Measurements from ENCODE around the gene STX8. TPM values are rescaled to one million over a fixed set of nuclear protein-coding genes. Genes with fewer than 3 reads are reported as not detected.
A peak's percentile ranks its signal among the peaks of the same experiment; 100 is the strongest.

STX8 gene
- total and polyA plus RNA-seq, 2 donors = 60.5 to 75.8 TPM

GRCh38 chr17:9410301-9410700 lies 165.3 kb downstream of the STX8 start:
- Histone ChIP-seq H3K36me3 (ENCODE audit: control insufficient read depth in 2 of 2, insufficient read depth in 2 of 2, low read length in 1 of 2) (no peaks in the 10 kb centered on the region), H3K27me3 (ENCODE audit: control insufficient read depth in 2 of 2, insufficient read depth in 1 of 2, low read length in 1 of 2) (no peaks in the 10 kb centered on the region), H3K4me1 (ENCODE audit: control insufficient read depth in 2 of 2, insufficient read depth in 2 of 2, low read length in 2 of 2) (no peaks in the 10 kb centered on the region), H3K9me3 (ENCODE audit: control insufficient read depth in 2 of 2, insufficient read depth in 1 of 2, low read length in 1 of 2) (no peaks in the 10 kb centered on the region), H3K27ac (ENCODE audit: low read depth in 1 of 2, low read length in 1 of 2) (no peak overlapping the region), H3K4me3 (ENCODE audit: low read length in 2 of 2) (no peak overlapping the region)
- DNase-seq (ENCODE audit: low read depth in 6 of 9, low spot score in 9 of 9) = no peak
- 98% methylated on average over 9 of the region's 9 CpGs for WGBS

- Histone ChIP-seq H3K27ac (ENCODE audit: low read depth in 1 of 2, low read length in 1 of 2) (no peak overlapping the region), H3K27me3 (ENCODE audit: control insufficient read depth in 2 of 2, insufficient read depth in 1 of 2, low read length in 1 of 2) (no peaks in the 10 kb centered on the region), H3K9me3 (ENCODE audit: control insufficient read depth in 2 of 2, insufficient read depth in 1 of 2, low read length in 1 of 2) (no peaks in the 10 kb centered on the region), H3K4me1 (ENCODE audit: control insufficient read depth in 2 of 2, insufficient read depth in 2 of 2, low read length in 2 of 2) (no peaks in the 10 kb centered on the region), H3K36me3 (ENCODE audit: control insufficient read depth in 2 of 2, insufficient read depth in 2 of 2, low read length in 1 of 2) (no peaks in the 10 kb centered on the region), H3K4me3 (ENCODE audit: low read length in 2 of 2) (no peak overlapping the region)
- WGBS = 95% methylated on average over 4 of the region's 4 CpGs
- DNase-seq (ENCODE audit: low read depth in 6 of 9, low spot score in 9 of 9) = no peak
Observed at GRCh38 chr17:9409878-9410277, 165.7 kb downstream of the STX8 start.

- no peaks in the 10 kb centered on the region for H3K27me3 ChIP-seq (ENCODE audit: control insufficient read depth in 2 of 2, insufficient read depth in 1 of 2, low read length in 1 of 2)
- H3K36me3 ChIP-seq (ENCODE audit: control insufficient read depth in 2 of 2, insufficient read depth in 2 of 2, low read length in 1 of 2) = no peaks in the 10 kb centered on the region
- no peak for DNase-seq (ENCODE audit: low read depth in 6 of 9, low spot score in 9 of 9)
- no peaks in the 10 kb centered on the region for H3K9me3 ChIP-seq (ENCODE audit: control insufficient read depth in 2 of 2, insufficient read depth in 1 of 2, low read length in 1 of 2)
- no peak overlapping the region for H3K27ac ChIP-seq (ENCODE audit: low read depth in 1 of 2, low read length in 1 of 2)
- no peaks in the 10 kb centered on the region for H3K4me1 ChIP-seq (ENCODE audit: control insufficient read depth in 2 of 2, insufficient read depth in 2 of 2, low read length in 2 of 2)
- 89% methylated on average over 12 of the region's 12 CpGs for WGBS
- H3K4me3 ChIP-seq (ENCODE audit: low read length in 2 of 2) = no peak overlapping the region
Observed at GRCh38 chr17:9408868-9409829, 166.5 kb downstream of the STX8 start.

GRCh38 chr17:9408381-9408780 lies 167.2 kb downstream of the STX8 start:
- no peaks in the 10 kb centered on the region for H3K4me1 ChIP-seq (ENCODE audit: control insufficient read depth in 2 of 2, insufficient read depth in 2 of 2, low read length in 2 of 2)
- 98% methylated on average over 1 of the region's 1 CpG for WGBS
- no peak overlapping the region for H3K4me3 ChIP-seq (ENCODE audit: low read length in 2 of 2)
- no peaks in the 10 kb centered on the region for H3K9me3 ChIP-seq (ENCODE audit: control insufficient read depth in 2 of 2, insufficient read depth in 1 of 2, low read length in 1 of 2)
- no peaks in the 10 kb centered on the region for H3K27me3 ChIP-seq (ENCODE audit: control insufficient read depth in 2 of 2, insufficient read depth in 1 of 2, low read length in 1 of 2)
- H3K27ac ChIP-seq (ENCODE audit: low read depth in 1 of 2, low read length in 1 of 2) = no peak overlapping the region
- no peaks in the 10 kb centered on the region for H3K36me3 ChIP-seq (ENCODE audit: control insufficient read depth in 2 of 2, insufficient read depth in 2 of 2, low read length in 1 of 2)
- DNase-seq (ENCODE audit: low read depth in 6 of 9, low spot score in 9 of 9) = no peak

GRCh38 chr17:9406046-9406606 lies 169.5 kb downstream of the STX8 start:
- Histone ChIP-seq H3K4me3 (ENCODE audit: low read length in 2 of 2) (no peak overlapping the region), H3K9me3 (ENCODE audit: control insufficient read depth in 2 of 2, insufficient read depth in 1 of 2, low read length in 1 of 2) (no peaks in the 10 kb centered on the region), H3K27me3 (ENCODE audit: control insufficient read depth in 2 of 2, insufficient read depth in 1 of 2, low read length in 1 of 2) (no peaks in the 10 kb centered on the region), H3K4me1 (ENCODE audit: control insufficient read depth in 2 of 2, insufficient read depth in 2 of 2, low read length in 2 of 2) (no peaks in the 10 kb centered on the region), H3K27ac (ENCODE audit: low read depth in 1 of 2, low read length in 1 of 2) (no peak overlapping the region), H3K36me3 (ENCODE audit: control insufficient read depth in 2 of 2, insufficient read depth in 2 of 2, low read length in 1 of 2) (no peaks in the 10 kb centered on the region)
- DNase-seq (ENCODE audit: low read depth in 6 of 9, low spot score in 9 of 9) = no peak
- WGBS = over 99% methylated on average over 2 of the region's 2 CpGs

- Histone ChIP-seq H3K4me1 (ENCODE audit: control insufficient read depth in 2 of 2, insufficient read depth in 2 of 2, low read length in 2 of 2) (no peaks in the 10 kb centered on the region), H3K4me3 (ENCODE audit: low read length in 2 of 2) (no peak overlapping the region), H3K27ac (ENCODE audit: low read depth in 1 of 2, low read length in 1 of 2) (no peak overlapping the region), H3K27me3 (ENCODE audit: control insufficient read depth in 2 of 2, insufficient read depth in 1 of 2, low read length in 1 of 2) (no peaks in the 10 kb centered on the region), H3K9me3 (ENCODE audit: control insufficient read depth in 2 of 2, insufficient read depth in 1 of 2, low read length in 1 of 2) (no peaks in the 10 kb centered on the region), H3K36me3 (ENCODE audit: control insufficient read depth in 2 of 2, insufficient read depth in 2 of 2, low read length in 1 of 2) (no peaks in the 10 kb centered on the region)
- 86% methylated on average over 4 of the region's 4 CpGs for WGBS
- DNase-seq (ENCODE audit: low read depth in 6 of 9, low spot score in 9 of 9) = no peak
Observed at GRCh38 chr17:9403257-9403656, 172.4 kb downstream of the STX8 start.

- DNase-seq (ENCODE audit: low read depth in 6 of 9, low spot score in 9 of 9) = peak in 7 of 9 donors; percentile 18 to 59 (median 30)
- H3K4me3 ChIP-seq (ENCODE audit: low read length in 2 of 2) = no peak overlapping the region
- 97% methylated on average over 9 of the region's 9 CpGs for WGBS
- H3K27ac ChIP-seq (ENCODE audit: low read depth in 1 of 2, low read length in 1 of 2) = no peak overlapping the region
- no peaks in the 10 kb centered on the region for H3K27me3 ChIP-seq (ENCODE audit: control insufficient read depth in 2 of 2, insufficient read depth in 1 of 2, low read length in 1 of 2)
- H3K9me3 ChIP-seq (ENCODE audit: control insufficient read depth in 2 of 2, insufficient read depth in 1 of 2, low read length in 1 of 2) = no peaks in the 10 kb centered on the region
- no peaks in the 10 kb centered on the region for H3K36me3 ChIP-seq (ENCODE audit: control insufficient read depth in 2 of 2, insufficient read depth in 2 of 2, low read length in 1 of 2)
- H3K4me1 ChIP-seq (ENCODE audit: control insufficient read depth in 2 of 2, insufficient read depth in 2 of 2, low read length in 2 of 2) = no peaks in the 10 kb centered on the region
Observed at GRCh38 chr17:9402590-9403199, 172.9 kb downstream of the STX8 start.

GRCh38 chr17:9401434-9401833 lies 174.2 kb downstream of the STX8 start:
- H3K4me1 ChIP-seq (ENCODE audit: control insufficient read depth in 2 of 2, insufficient read depth in 2 of 2, low read length in 2 of 2) = no peaks in the 10 kb centered on the region
- no peak for DNase-seq (ENCODE audit: low read depth in 6 of 9, low spot score in 9 of 9)
- no peaks in the 10 kb centered on the region for H3K27me3 ChIP-seq (ENCODE audit: control insufficient read depth in 2 of 2, insufficient read depth in 1 of 2, low read length in 1 of 2)
- no peak overlapping the region for H3K4me3 ChIP-seq (ENCODE audit: low read length in 2 of 2)
- WGBS = 93% methylated on average over 4 of the region's 4 CpGs
- H3K9me3 ChIP-seq (ENCODE audit: control insufficient read depth in 2 of 2, insufficient read depth in 1 of 2, low read length in 1 of 2) = no peaks in the 10 kb centered on the region
- H3K27ac ChIP-seq (ENCODE audit: low read depth in 1 of 2, low read length in 1 of 2) = no peak overlapping the region
- H3K36me3 ChIP-seq (ENCODE audit: control insufficient read depth in 2 of 2, insufficient read depth in 2 of 2, low read length in 1 of 2) = no peaks in the 10 kb centered on the region

- H3K4me3 ChIP-seq (ENCODE audit: low read length in 2 of 2) = no peak overlapping the region
- no peak overlapping the region for H3K27ac ChIP-seq (ENCODE audit: low read depth in 1 of 2, low read length in 1 of 2)
- peak in 2 of 9 donors; percentile 2 to 15 for DNase-seq (ENCODE audit: low read depth in 6 of 9, low spot score in 9 of 9)
- no peaks in the 10 kb centered on the region for H3K4me1 ChIP-seq (ENCODE audit: control insufficient read depth in 2 of 2, insufficient read depth in 2 of 2, low read length in 2 of 2)
- no peaks in the 10 kb centered on the region for H3K36me3 ChIP-seq (ENCODE audit: control insufficient read depth in 2 of 2, insufficient read depth in 2 of 2, low read length in 1 of 2)
- peaks cover 1 to 2% of the 10 kb centered on the region in 2 donors for H3K9me3 ChIP-seq (ENCODE audit: control insufficient read depth in 2 of 2, insufficient read depth in 1 of 2, low read length in 1 of 2)
- 92% methylated on average over 3 of the region's 3 CpGs for WGBS
- H3K27me3 ChIP-seq (ENCODE audit: control insufficient read depth in 2 of 2, insufficient read depth in 1 of 2, low read length in 1 of 2) = no peaks in the 10 kb centered on the region
Observed at GRCh38 chr17:9389111-9389527, 186.5 kb downstream of the STX8 start.

Data from thymus (tissue), 11 donors.